ENCODE results near the gene RIBC2. TPM values are rescaled to one million over a fixed set of nuclear protein-coding genes. Genes with fewer than 3 reads are reported as not detected.
A peak's percentile ranks its signal among the peaks of the same experiment; 100 is the strongest.

The RIBC2 gene
- polyA plus RNA-seq, 1 donor (not counting 4 experiments of a cell fraction or from before 2014, with no cell fraction given) = 0.12 TPM

DNA sequence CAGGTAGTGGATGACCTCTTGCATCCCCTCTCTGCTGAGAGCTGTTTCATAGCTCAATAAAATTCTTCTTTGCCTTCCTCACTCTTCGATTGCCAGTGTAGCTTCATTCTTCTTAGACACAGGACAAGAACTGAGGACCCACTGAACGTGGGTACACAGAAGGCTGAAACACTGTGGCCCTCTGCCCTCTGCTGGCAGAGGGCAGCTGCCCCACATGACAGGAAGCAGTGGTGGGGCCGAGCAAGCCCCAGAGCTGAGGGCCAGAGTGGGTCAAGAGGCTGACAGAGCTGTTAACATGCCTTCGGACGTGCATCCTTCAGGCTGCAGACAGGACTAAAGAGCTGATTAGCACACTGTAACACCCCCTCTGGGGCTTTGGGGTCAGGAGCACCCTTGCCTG, 15.7 kb upstream of the RIBC2 start:
- no peak for TF ChIP-seq EZH2 (IDR thresholded peaks at IDR 0.05; ENCODE audit: low read length)
- TF ChIP-seq, protein P1, sequence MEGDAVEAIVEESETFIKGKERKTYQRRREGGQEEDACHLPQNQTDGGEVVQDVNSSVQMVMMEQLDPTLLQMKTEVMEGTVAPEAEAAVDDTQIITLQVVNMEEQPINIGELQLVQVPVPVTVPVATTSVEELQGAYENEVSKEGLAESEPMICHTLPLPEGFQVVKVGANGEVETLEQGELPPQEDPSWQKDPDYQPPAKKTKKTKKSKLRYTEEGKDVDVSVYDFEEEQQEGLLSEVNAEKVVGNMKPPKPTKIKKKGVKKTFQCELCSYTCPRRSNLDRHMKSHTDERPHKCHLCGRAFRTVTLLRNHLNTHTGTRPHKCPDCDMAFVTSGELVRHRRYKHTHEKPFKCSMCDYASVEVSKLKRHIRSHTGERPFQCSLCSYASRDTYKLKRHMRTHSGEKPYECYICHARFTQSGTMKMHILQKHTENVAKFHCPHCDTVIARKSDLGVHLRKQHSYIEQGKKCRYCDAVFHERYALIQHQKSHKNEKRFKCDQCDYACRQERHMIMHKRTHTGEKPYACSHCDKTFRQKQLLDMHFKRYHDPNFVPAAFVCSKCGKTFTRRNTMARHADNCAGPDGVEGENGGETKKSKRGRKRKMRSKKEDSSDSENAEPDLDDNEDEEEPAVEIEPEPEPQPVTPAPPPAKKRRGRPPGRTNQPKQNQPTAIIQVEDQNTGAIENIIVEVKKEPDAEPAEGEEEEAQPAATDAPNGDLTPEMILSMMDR (optimal IDR thresholded peaks at IDR 0.05 in 1 of 3, IDR thresholded peaks at IDR 0.05 in 1 of 3, conservative IDR thresholded peaks at IDR 0.05 in 1 of 3; ENCODE audit: extremely low read depth in 1 of 3, insufficient read depth in 2 of 3, low read length in 3 of 3) = peak in 1 of 3 experiments; percentile 29
- no peaks in the 10 kb centered on the region for H3K36me3 ChIP-seq (ENCODE audit: control insufficient read depth in 2 of 2, extremely low read depth in 1 of 2, insufficient read depth in 2 of 2, low read length in 2 of 2)
- no peaks in the 10 kb centered on the region for H4K20me1 ChIP-seq (ENCODE audit: control insufficient read depth, extremely low read depth, insufficient read depth, low read length)
- no peaks in the 10 kb centered on the region for H3K9me1 ChIP-seq (ENCODE audit: control insufficient read depth, extremely low read depth, insufficient read depth, low read length)
- dilution Hi-C loops (cut with MboI; ENCODE audit: extremely low pct_ligation_motif_present, low sequenced_read_pairs) = no loop called here
- no peaks in the 10 kb centered on the region for H3K9me3 ChIP-seq (ENCODE audit: control insufficient read depth, low read depth, low read length)
- H3K79me2 ChIP-seq (ENCODE audit: control insufficient read depth, insufficient read depth, low read length) = no peaks in the 10 kb centered on the region
- no peak overlapping the region for H3K4me2 ChIP-seq (ENCODE audit: control insufficient read depth, extremely low read depth, insufficient read depth, low read depth, low read length)
- DNase-seq (ENCODE audit: low read depth, low spot score) (no peak), FAIRE-seq (no peak)
- H3K27ac ChIP-seq (ENCODE audit: control insufficient read depth, insufficient read depth, low read length) = no peak overlapping the region
- no peaks in the 10 kb centered on the region for H3K27me3 ChIP-seq (ENCODE audit: control insufficient read depth, extremely low read depth, insufficient read depth, low read length)
- peaks cover 10% of the 10 kb centered on the region for H3K4me1 ChIP-seq (ENCODE audit: control insufficient read depth, extremely low read depth, insufficient read depth, low read length)
- H3K4me3 ChIP-seq (ENCODE audit: control insufficient read depth in 2 of 3, extremely low read depth in 1 of 3, insufficient read depth in 2 of 3, low read depth in 1 of 3, low read length in 3 of 3) = no peak overlapping the region
- no peak overlapping the region for H3K9ac ChIP-seq (ENCODE audit: control insufficient read depth, extremely low read depth, insufficient read depth, low read length)
- H2AFZ ChIP-seq (ENCODE audit: control insufficient read depth, low read length) = no peak overlapping the region

DNA sequence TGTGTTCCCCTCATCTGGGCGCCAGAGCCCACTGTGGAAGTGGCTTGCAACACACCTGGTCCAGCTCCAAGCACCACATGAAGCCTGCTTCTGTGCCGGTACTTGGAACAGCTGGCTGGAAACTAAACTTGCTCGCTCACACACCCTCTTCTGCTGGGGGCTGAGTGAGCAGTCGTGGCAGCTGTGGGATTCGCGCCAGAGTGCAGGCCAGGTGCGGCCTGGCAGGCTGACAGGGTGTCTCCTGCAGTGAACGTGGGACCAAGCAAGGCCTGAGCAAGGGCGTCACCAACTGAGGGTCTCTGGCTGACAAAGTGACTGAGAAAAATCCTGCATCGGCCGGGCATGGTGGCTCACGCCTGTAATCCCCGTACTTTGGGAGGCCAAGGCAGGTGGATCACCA, 15.3 kb upstream of the RIBC2 start:
- no peak for TF ChIP-seq EZH2 (IDR thresholded peaks at IDR 0.05; ENCODE audit: low read length)
- TF ChIP-seq, protein P1 (optimal IDR thresholded peaks at IDR 0.05 in 1 of 3, IDR thresholded peaks at IDR 0.05 in 1 of 3, conservative IDR thresholded peaks at IDR 0.05 in 1 of 3; ENCODE audit: extremely low read depth in 1 of 3, insufficient read depth in 2 of 3, low read length in 3 of 3) = no peak
- DNase-seq (ENCODE audit: low read depth, low spot score) (no peak), FAIRE-seq (no peak)
- Histone ChIP-seq H3K4me3 (ENCODE audit: control insufficient read depth in 2 of 3, extremely low read depth in 1 of 3, insufficient read depth in 2 of 3, low read depth in 1 of 3, low read length in 3 of 3) (no peak overlapping the region), H3K27me3 (ENCODE audit: control insufficient read depth, extremely low read depth, insufficient read depth, low read length) (no peaks in the 10 kb centered on the region), H3K9ac (ENCODE audit: control insufficient read depth, extremely low read depth, insufficient read depth, low read length) (no peak overlapping the region), H3K36me3 (ENCODE audit: control insufficient read depth in 2 of 2, extremely low read depth in 1 of 2, insufficient read depth in 2 of 2, low read length in 2 of 2) (no peaks in the 10 kb centered on the region), H3K4me2 (ENCODE audit: control insufficient read depth, extremely low read depth, insufficient read depth, low read depth, low read length) (no peak overlapping the region), H3K9me1 (ENCODE audit: control insufficient read depth, extremely low read depth, insufficient read depth, low read length) (no peaks in the 10 kb centered on the region), H3K4me1 (ENCODE audit: control insufficient read depth, extremely low read depth, insufficient read depth, low read length) (peaks cover 10% of the 10 kb centered on the region), H4K20me1 (ENCODE audit: control insufficient read depth, extremely low read depth, insufficient read depth, low read length) (no peaks in the 10 kb centered on the region), H3K9me3 (ENCODE audit: control insufficient read depth, low read depth, low read length) (no peaks in the 10 kb centered on the region), H3K79me2 (ENCODE audit: control insufficient read depth, insufficient read depth, low read length) (no peaks in the 10 kb centered on the region), H2AFZ (ENCODE audit: control insufficient read depth, low read length) (no peak overlapping the region), H3K27ac (ENCODE audit: control insufficient read depth, insufficient read depth, low read length) (no peak overlapping the region)
- dilution Hi-C loops (cut with MboI; ENCODE audit: extremely low pct_ligation_motif_present, low sequenced_read_pairs) = no loop called here

All from keratinocyte (primary cell).